ENCODE results near the gene FILIP1L. TPM values are rescaled to one million over a fixed set of nuclear protein-coding genes. Genes with fewer than 3 reads are reported as not detected.

Gene FILIP1L
- total and polyA plus RNA-seq, 4 experiments from 2014 or later, result 0.32 TPM; not detected in 3

DNA sequence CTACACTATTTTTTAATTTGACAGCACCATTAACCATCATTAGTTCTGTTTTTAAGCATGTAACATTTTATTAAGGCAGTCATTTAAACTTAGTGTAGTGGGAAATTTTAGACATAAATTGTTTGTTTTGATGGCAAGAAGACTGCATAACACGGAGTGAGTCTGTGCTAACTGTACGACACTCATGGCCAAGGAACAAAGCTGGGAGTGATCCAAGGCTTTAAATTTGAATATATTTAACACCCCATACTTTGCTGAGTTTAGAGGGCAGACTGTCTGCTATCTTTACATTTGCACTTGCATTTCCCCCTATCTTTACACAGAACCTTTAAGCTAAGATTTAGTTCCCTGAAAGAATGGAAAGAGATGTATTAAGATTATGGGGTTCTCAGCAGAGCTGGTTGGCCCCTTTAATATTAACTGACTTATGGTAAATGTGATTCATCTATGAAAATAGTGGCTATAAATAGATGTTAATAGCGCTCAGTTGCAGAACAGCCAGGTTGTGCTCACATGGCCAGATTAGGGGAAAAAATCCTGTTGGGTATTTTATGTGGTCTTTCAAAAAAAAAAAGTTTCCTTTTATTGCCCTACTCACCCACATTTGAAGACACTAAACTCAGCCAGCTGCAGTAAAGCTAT lies 175.9 kb downstream of the FILIP1L start:
- Mint-ChIP-seq H3K9me3 (no peaks in the 10 kb centered on the region), H3K27me3 (no peaks in the 10 kb centered on the region), H3K4me1 (peaks cover 0 to 2% (median 0%) of the 10 kb centered on the region in 4 donors), H3K36me3 (peaks cover 0 to 7% of the 10 kb centered on the region in 2 donors), H3K4me3 (peak overlapping the region in 1 of 8 donors; percentile 31), H3K27ac (no peak overlapping the region)
- H3K4me1 ChIP-seq (ENCODE audit: insufficient read depth, low read length), result no peaks in the 10 kb centered on the region
- intact Hi-C loops (cut with micrococcal nuclease), result no loop called here
- DNase-seq, result no peak
- ChIA-PET CTCF (ENCODE audit: partially characterized antibody) (no interaction called here), POLR2A (ENCODE audit: partially characterized antibody) (no interaction called here)
- no peak overlapping the region for H3K27ac ChIP-seq (ENCODE audit: low read depth, low read length)
- no peak overlapping the region for H3K4me3 ChIP-seq (ENCODE audit: low read length in 2 of 2)
- H3K27me3 ChIP-seq (ENCODE audit: insufficient read depth, low read length), result no peaks in the 10 kb centered on the region
- H3K9me3 ChIP-seq (ENCODE audit: control insufficient read depth in 1 of 2, low read length in 2 of 2), result no peaks in the 10 kb centered on the region
- H3K36me3 ChIP-seq (ENCODE audit: insufficient read depth, low read length), result no peaks in the 10 kb centered on the region

GRCh38 chr3:99934975-99935797 lies 179.1 kb downstream of the FILIP1L start:
- Mint-ChIP-seq H3K4me3 (no peak overlapping the region), H3K36me3 (peaks cover 0 to 7% of the 10 kb centered on the region in 2 donors), H3K27ac (no peak overlapping the region), H3K9me3 (no peaks in the 10 kb centered on the region), H3K4me1 (peaks cover 0 to 2% (median 0%) of the 10 kb centered on the region in 4 donors), H3K27me3 (no peaks in the 10 kb centered on the region)
- Histone ChIP-seq H3K36me3 (ENCODE audit: insufficient read depth, low read length) (no peaks in the 10 kb centered on the region), H3K9me3 (ENCODE audit: control insufficient read depth in 1 of 2, low read length in 2 of 2) (no peaks in the 10 kb centered on the region), H3K4me1 (ENCODE audit: insufficient read depth, low read length) (no peaks in the 10 kb centered on the region), H3K27me3 (ENCODE audit: insufficient read depth, low read length) (no peaks in the 10 kb centered on the region), H3K27ac (ENCODE audit: low read depth, low read length) (no peak overlapping the region), H3K4me3 (ENCODE audit: low read length in 2 of 2) (no peak overlapping the region)
- POLR2A ChIA-PET (ENCODE audit: partially characterized antibody), result no interaction called here
- intact Hi-C loops (cut with micrococcal nuclease), result no loop called here
- CTCF ChIA-PET (ENCODE audit: partially characterized antibody), result interaction anchor here (0.6 kb wide), 1 partner anchor 153 kb away, joined by 4 read pairs; no protein-coding TSS in a partner anchor
- DNase-seq, result no peak

GRCh38 chr3:99933971-99934750 lies 180.1 kb downstream of the FILIP1L start:
- Mint-ChIP-seq H3K27me3 (no peaks in the 10 kb centered on the region), H3K27ac (no peak overlapping the region), H3K4me3 (no peak overlapping the region), H3K36me3 (peaks cover 0 to 7% of the 10 kb centered on the region in 2 donors), H3K4me1 (peaks cover 0 to 2% (median 0%) of the 10 kb centered on the region in 4 donors), H3K9me3 (no peaks in the 10 kb centered on the region)
- Histone ChIP-seq H3K36me3 (ENCODE audit: insufficient read depth, low read length) (no peaks in the 10 kb centered on the region), H3K9me3 (ENCODE audit: control insufficient read depth in 1 of 2, low read length in 2 of 2) (no peaks in the 10 kb centered on the region), H3K4me1 (ENCODE audit: insufficient read depth, low read length) (no peaks in the 10 kb centered on the region), H3K27me3 (ENCODE audit: insufficient read depth, low read length) (no peaks in the 10 kb centered on the region), H3K4me3 (ENCODE audit: low read length in 2 of 2) (no peak overlapping the region), H3K27ac (ENCODE audit: low read depth, low read length) (no peak overlapping the region)
- DNase-seq, result no peak
- CTCF ChIA-PET (ENCODE audit: partially characterized antibody), result no interaction called here
- POLR2A ChIA-PET (ENCODE audit: partially characterized antibody), result no interaction called here
- intact Hi-C loops (cut with micrococcal nuclease), result no loop called here

DNA sequence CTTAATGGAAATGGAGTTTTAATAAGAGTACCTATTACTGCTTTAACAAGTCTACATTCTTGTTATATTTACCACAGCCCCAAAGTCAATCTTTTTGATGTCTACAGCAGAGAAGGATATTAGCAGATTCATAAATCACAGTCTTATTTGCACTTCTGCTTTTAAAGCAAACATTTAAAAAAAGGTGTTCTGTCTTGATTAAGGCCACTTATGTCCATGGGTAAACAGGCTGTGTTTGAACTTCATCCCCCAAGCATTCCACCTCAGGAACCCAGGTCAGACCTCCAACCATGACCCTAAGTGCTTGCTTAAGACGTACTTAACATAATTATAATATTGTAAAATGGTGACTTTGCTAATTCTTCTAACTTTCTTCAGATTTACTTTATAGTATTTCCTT lies 183.2 kb downstream of the FILIP1L start:
- Mint-ChIP-seq H3K27me3 (no peaks in the 10 kb centered on the region), H3K4me1 (peaks cover 0 to 1% (median 0%) of the 10 kb centered on the region in 4 donors), H3K9me3 (no peaks in the 10 kb centered on the region), H3K36me3 (peaks cover 0 to 4% of the 10 kb centered on the region in 2 donors), H3K4me3 (no peak overlapping the region), H3K27ac (no peak overlapping the region)
- Histone ChIP-seq H3K36me3 (ENCODE audit: insufficient read depth, low read length) (no peaks in the 10 kb centered on the region), H3K4me3 (ENCODE audit: low read length in 2 of 2) (no peak overlapping the region), H3K9me3 (ENCODE audit: control insufficient read depth in 1 of 2, low read length in 2 of 2) (no peaks in the 10 kb centered on the region), H3K27me3 (ENCODE audit: insufficient read depth, low read length) (no peaks in the 10 kb centered on the region), H3K27ac (ENCODE audit: low read depth, low read length) (no peak overlapping the region), H3K4me1 (ENCODE audit: insufficient read depth, low read length) (no peaks in the 10 kb centered on the region)
- POLR2A ChIA-PET (ENCODE audit: partially characterized antibody), result no interaction called here
- no peak for DNase-seq
- CTCF ChIA-PET (ENCODE audit: partially characterized antibody), result no interaction called here
- intact Hi-C loops (cut with micrococcal nuclease), result no loop called here

- Mint-ChIP-seq H3K27me3 (no peaks in the 10 kb centered on the region), H3K9me3 (no peaks in the 10 kb centered on the region), H3K4me1 (peaks cover 0 to 1% (median 0%) of the 10 kb centered on the region in 4 donors), H3K27ac (no peak overlapping the region), H3K36me3 (peaks cover 2 to 7% of the 10 kb centered on the region in 2 donors), H3K4me3 (no peak overlapping the region)
- ChIA-PET CTCF (ENCODE audit: partially characterized antibody) (no interaction called here), POLR2A (ENCODE audit: partially characterized antibody) (no interaction called here)
- no peaks in the 10 kb centered on the region for H3K4me1 ChIP-seq (ENCODE audit: insufficient read depth, low read length)
- no peak for DNase-seq
- no peak overlapping the region for H3K27ac ChIP-seq (ENCODE audit: low read depth, low read length)
- H3K27me3 ChIP-seq (ENCODE audit: insufficient read depth, low read length), result no peaks in the 10 kb centered on the region
- H3K4me3 ChIP-seq (ENCODE audit: low read length in 2 of 2), result no peak overlapping the region
- H3K9me3 ChIP-seq (ENCODE audit: control insufficient read depth in 1 of 2, low read length in 2 of 2), result no peaks in the 10 kb centered on the region
- H3K36me3 ChIP-seq (ENCODE audit: insufficient read depth, low read length), result no peaks in the 10 kb centered on the region
- intact Hi-C loops (cut with micrococcal nuclease), result no loop called here
These were observed 184.6 kb downstream of the FILIP1L start for GRCh38 chr3:99929745-99930139.

GRCh38 chr3:99928771-99929744 lies 185.2 kb downstream of the FILIP1L start:
- H3K4me3 Mint-ChIP-seq, result no peak overlapping the region
- Histone ChIP-seq H3K36me3 (ENCODE audit: insufficient read depth, low read length) (no peaks in the 10 kb centered on the region), H3K27ac (ENCODE audit: low read depth, low read length) (no peak overlapping the region), H3K27me3 (ENCODE audit: insufficient read depth, low read length) (no peaks in the 10 kb centered on the region), H3K9me3 (ENCODE audit: control insufficient read depth in 1 of 2, low read length in 2 of 2) (no peaks in the 10 kb centered on the region), H3K4me1 (ENCODE audit: insufficient read depth, low read length) (no peaks in the 10 kb centered on the region), H3K4me3 (ENCODE audit: low read length in 2 of 2) (no peak overlapping the region)
- peaks cover 2 to 4% of the 10 kb centered on the region in 2 donors for H3K36me3 Mint-ChIP-seq
- no peaks in the 10 kb centered on the region for H3K27me3 Mint-ChIP-seq
- no peak for DNase-seq
- no peaks in the 10 kb centered on the region for H3K9me3 Mint-ChIP-seq
- POLR2A ChIA-PET (ENCODE audit: partially characterized antibody), result no interaction called here
- H3K4me1 Mint-ChIP-seq, result peaks cover 0 to 1% (median 0%) of the 10 kb centered on the region in 4 donors
- peak overlapping the region in 1 of 7 donors; percentile 28 for H3K27ac Mint-ChIP-seq
- intact Hi-C loops (cut with micrococcal nuclease), result no loop called here
- CTCF ChIA-PET (ENCODE audit: partially characterized antibody), result no interaction called here
